ENCODE measurements around the gene TRHDE. TPM values are rescaled to one million over a fixed set of nuclear protein-coding genes. Genes with fewer than 3 reads are reported as not detected.

The TRHDE gene
- total RNA-seq, 1 donor from 2014 or later = not detected

- DNase-seq (ENCODE audit: low read depth, low spot score) = no peak
Observed at GRCh38 chr12:72444125-72444524, 172.0 kb downstream of the TRHDE start.

- DNase-seq (ENCODE audit: low read depth, low spot score) = no peak
Observed at GRCh38 chr12:72444566-72444965, 172.4 kb downstream of the TRHDE start.

- DNase-seq (ENCODE audit: low read depth, low spot score) = no peak
Observed at GRCh38 chr12:72448089-72448488, 175.9 kb downstream of the TRHDE start.

GRCh38 chr12:72448805-72449204, 176.6 kb downstream of the TRHDE start:
- DNase-seq (ENCODE audit: low read depth, low spot score) = no peak

- no peak for DNase-seq (ENCODE audit: low read depth, low spot score)
Observed at GRCh38 chr12:72453066-72453465, 180.9 kb downstream of the TRHDE start.

- no peak for DNase-seq (ENCODE audit: low read depth, low spot score)
Observed at GRCh38 chr12:72453550-72453949, 181.4 kb downstream of the TRHDE start.

GRCh38 chr12:72464471-72464870, 192.3 kb downstream of the TRHDE start:
- no peak for DNase-seq (ENCODE audit: low read depth, low spot score)

- no peak for DNase-seq (ENCODE audit: low read depth, low spot score)
Observed at GRCh38 chr12:72465155-72465554, 193.0 kb downstream of the TRHDE start.

GRCh38 chr12:72465940-72466630, 193.9 kb downstream of the TRHDE start:
- no peak for DNase-seq (ENCODE audit: low read depth, low spot score)

GRCh38 chr12:72467985-72468384, 195.8 kb downstream of the TRHDE start:
- no peak for DNase-seq (ENCODE audit: low read depth, low spot score)

GRCh38 chr12:72468505-72468904, 196.3 kb downstream of the TRHDE start:
- no peak for DNase-seq (ENCODE audit: low read depth, low spot score)

- DNase-seq (ENCODE audit: low read depth, low spot score) = no peak
Observed at GRCh38 chr12:72471806-72472205, 199.6 kb downstream of the TRHDE start.

GRCh38 chr12:72472350-72472749, 200.2 kb downstream of the TRHDE start:
- no peak for DNase-seq (ENCODE audit: low read depth, low spot score)

- DNase-seq (ENCODE audit: low read depth, low spot score) = no peak
Observed at GRCh38 chr12:72476301-72476700, 204.1 kb downstream of the TRHDE start.

- DNase-seq (ENCODE audit: low read depth, low spot score) = no peak
Observed at GRCh38 chr12:72485017-72485701, 213.0 kb downstream of the TRHDE start.

- DNase-seq (ENCODE audit: low read depth, low spot score) = no peak
Observed at GRCh38 chr12:72491426-72491825, 219.3 kb downstream of the TRHDE start.

GRCh38 chr12:72493407-72493806, 221.2 kb downstream of the TRHDE start:
- DNase-seq (ENCODE audit: low read depth, low spot score) = no peak

- no peak for DNase-seq (ENCODE audit: low read depth, low spot score)
Observed at GRCh38 chr12:72498354-72498753, 226.2 kb downstream of the TRHDE start.

- no peak for DNase-seq (ENCODE audit: low read depth, low spot score)
Observed at GRCh38 chr12:72499244-72499643, 227.1 kb downstream of the TRHDE start.

GRCh38 chr12:72502546-72502945, 230.4 kb downstream of the TRHDE start:
- DNase-seq (ENCODE audit: low read depth, low spot score) = no peak

- no peak for DNase-seq (ENCODE audit: low read depth, low spot score)
Observed at GRCh38 chr12:72505227-72505626, 233.1 kb downstream of the TRHDE start.

- DNase-seq (ENCODE audit: low read depth, low spot score) = no peak
Observed at GRCh38 chr12:72509891-72510290, 237.7 kb downstream of the TRHDE start.

- DNase-seq (ENCODE audit: low read depth, low spot score) = no peak
Observed at GRCh38 chr12:72510772-72511171, 238.6 kb downstream of the TRHDE start.
